NCI-H226 (cell line): ENCODE data around the gene CLOCK.

Experiments
- DNase-seq: peaks from one replicate; pipeline ENCODE4 v3.0.0-alpha.2; 2015

CLOCK gene

GRCh38 chr4:55410431-55410830, 136.3 kb downstream of the CLOCK start:
- DNase-seq, result no peak

DNA sequence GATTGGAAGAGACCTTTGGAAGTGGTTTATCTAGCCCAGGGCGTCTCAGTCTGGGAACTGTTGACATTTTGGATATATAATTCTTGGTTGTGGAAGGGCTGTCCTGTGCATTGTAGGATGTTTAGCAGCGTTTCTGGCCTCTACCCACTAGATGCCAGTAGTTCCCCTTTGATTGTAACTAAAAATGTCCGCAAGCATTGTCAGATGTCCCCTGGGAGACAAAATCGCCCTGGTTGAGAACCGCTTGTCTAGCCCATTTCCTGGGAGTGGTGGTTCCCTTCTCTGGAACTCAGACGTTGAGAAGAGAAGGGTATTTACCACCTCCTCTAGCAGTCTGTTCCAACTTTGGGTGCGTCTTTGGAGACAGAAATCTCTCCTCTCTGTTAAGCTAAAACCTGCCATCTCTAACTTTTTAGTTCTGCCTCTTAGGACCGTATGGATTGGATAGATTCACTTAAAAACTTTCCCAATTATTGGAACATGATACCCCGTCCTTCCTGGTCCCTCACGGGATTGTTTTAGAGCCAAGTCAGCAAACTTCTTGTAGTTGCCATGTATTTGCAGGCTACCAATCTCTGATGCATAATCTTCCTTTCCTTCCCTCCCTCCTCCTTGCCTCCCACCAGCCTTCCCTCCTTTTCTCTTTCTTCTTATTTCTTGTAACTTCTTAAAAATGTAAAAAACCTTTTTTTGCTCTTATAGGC, 137.1 kb downstream of the CLOCK start:
- DNase-seq, result no peak

DNA sequence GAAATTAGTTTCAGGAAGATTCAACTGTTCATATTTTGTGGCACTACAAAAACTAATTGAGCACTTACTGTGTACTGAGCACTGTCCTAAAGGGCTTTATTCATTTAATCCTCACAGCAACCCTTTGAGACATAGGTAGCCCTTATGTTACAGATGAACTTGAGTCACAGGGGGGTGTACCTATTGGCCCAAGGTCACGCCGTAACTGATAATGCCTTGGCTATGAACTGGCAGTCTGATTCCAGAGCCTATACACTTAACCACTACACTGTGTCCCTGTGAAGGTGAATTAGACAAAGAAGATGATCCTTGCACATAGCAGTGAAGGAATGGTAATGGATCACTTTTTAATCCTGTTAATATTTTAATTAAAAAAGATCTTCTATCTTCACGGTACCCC, 138.9 kb downstream of the CLOCK start:
- DNase-seq, result no peak

GRCh38 chr4:55407119-55407518, 139.6 kb downstream of the CLOCK start:
- DNase-seq, result no peak

DNA sequence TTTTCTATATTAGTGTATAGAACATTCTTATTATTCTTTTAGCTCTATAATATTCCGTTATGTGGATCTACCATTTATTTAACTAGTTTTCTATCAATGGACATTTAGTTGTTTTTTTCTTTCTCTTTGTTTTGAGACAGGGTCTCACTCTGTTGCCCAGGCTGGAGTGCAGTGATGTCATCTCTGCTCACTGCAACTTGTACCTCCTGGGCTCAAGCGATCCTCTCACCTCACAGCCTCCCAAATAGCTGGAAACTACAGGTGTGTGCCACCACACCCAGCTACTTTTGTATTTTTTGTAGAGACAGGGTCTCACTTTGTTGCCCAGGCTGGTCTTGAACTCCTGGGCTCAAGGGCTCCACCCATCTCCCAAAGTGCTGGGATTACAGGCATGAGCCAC, 140.2 kb downstream of the CLOCK start:
- no peak for DNase-seq

- no peak for DNase-seq
Observed at GRCh38 chr4:55405073-55405472, 141.6 kb downstream of the CLOCK start.

DNA sequence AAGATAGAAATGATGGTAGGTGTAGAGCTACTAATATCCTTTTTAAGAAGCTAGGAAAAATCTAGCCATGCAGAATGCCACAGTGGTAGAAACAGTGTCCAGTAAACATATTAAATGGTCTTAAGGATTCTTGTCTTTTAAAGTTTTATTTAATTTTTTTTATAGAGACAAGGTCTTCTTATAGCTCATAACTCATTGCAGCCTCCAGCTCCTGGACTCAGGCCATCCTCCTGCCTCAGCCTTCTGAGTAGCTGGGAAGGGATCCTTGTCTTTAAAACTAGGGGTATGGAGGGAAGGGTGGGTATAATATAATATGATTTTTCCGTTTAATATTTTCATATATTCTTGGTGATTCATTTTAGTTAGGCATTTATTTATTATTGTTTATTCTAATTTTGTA, 147.1 kb downstream of the CLOCK start:
- no peak for DNase-seq

DNA sequence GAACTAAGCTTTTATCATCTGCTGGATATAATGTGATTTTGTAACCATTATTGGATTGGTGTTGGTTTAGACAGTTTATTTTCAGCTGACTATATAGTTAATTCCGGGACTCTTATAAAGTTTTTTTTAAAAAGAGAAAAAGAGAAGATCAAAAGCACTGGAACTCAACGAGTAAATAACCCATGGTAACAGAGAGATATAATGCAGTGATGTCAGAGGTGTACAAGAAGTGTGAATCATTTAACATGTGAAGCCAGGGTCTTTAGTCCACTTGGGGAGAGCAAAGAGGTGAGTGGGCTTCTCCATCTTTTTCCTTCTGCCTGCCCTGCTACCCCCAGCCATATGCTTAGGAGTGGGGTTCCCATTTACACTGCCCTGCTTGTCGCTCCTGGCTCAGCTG, 147.7 kb downstream of the CLOCK start:
- DNase-seq, result no peak

DNA sequence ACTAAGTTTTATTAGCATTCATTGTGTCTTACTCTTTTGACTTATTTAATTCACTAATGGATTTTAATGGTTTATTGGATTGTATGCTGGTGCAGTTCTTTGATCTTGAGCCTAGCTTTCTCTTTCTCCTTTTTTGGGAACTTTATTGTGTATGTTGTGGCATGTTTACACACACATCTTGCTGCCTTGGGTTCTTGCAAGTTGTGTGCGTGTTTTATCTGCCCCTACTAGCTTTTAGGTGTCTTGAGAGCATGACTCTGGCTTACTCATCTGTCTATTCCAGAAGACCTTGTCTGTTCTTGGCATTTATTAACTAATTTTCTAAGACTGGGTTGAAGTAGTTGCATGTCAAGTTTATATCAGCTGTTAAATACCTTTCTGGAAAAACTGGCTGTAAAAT, 148.2 kb downstream of the CLOCK start:
- peak; percentile 44 for DNase-seq

- peak; percentile 59 for DNase-seq
Observed at GRCh38 chr4:55397520-55398321, 149.0 kb downstream of the CLOCK start.

DNA sequence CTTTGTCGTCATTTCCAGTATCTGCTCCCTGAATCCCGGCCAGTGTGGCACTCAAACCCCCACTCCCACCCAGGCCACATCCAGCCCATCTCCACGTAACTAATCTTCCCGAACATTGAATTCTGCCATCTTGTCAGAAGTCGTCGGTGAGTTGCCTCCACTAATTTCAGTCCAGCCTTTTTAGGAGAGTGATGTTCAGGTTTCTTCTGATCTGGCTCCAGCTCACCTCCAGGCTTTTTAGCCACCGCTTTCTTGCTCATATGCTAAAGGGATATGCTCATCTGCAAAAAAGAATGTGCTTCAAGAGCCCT, 149.6 kb downstream of the CLOCK start:
- DNase-seq, result no peak

- DNase-seq, result no peak
Observed at GRCh38 chr4:55396308-55397125, 150.2 kb downstream of the CLOCK start.

- peak; percentile 89 for DNase-seq
Observed at GRCh38 chr4:55395529-55396307, 151.0 kb downstream of the CLOCK start, which contains the start of gene TMEM165. Gene TMEM165 (plus strand): TSS chr4:55395957. CDS start chr4:55396190, 233 bp downstream.

DNA sequence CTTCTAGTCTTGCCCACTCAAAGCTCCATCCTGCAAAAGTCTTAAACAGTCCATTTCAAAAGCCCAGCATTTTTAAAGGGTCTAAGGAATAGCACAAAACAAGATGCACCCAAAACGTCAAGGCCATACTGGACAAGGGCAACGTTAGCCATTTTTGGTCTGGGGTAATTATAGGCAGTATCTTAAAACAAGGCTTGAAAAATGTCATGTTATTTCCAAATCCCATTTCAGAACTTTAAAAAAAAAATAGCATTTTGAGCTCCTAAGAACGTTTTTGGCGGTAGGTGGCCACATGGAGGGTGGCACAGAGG, 151.5 kb downstream of the CLOCK start:
- DNase-seq, result no peak

DNA sequence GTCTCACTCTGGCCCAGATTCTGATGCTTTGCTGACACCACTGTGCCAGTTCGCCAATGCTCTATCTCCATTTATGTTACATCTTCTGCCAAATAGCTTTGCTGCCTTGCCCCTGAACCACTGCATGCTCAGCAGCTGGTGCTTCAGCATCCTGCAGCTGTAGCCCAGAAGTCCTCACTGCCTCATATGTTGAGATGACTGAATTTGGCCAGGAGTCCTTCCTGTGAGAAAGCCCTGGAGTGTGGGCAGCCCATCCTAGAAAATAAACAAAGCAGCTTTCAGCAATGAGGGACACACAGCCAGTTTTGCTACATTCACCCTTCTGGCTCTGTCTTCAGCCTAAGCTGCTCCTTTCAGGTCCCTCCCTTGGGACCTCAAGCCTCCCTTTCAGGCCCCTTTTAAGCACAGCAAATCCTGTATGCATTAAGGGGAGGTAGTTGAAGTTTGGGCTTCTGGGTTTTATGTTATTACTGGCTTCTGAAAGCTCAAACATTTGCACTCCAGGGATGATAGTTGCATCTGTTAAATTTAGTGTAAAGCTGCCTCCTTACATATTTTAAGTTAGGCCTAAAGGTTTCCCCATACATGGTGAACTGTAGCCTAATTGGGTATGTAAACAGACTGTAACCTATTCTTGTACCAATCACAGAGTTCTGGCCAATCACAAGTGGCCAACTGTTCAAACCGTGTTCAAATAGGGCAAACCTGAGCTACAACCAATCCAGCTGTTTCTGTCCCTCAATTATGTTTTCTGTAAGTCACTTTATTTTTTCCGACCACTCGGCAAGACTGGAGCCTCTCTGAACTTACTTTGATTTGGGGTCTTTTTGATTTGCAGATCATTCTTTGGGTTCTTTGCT, 153.0 kb downstream of the CLOCK start:
- no peak for DNase-seq

DNA sequence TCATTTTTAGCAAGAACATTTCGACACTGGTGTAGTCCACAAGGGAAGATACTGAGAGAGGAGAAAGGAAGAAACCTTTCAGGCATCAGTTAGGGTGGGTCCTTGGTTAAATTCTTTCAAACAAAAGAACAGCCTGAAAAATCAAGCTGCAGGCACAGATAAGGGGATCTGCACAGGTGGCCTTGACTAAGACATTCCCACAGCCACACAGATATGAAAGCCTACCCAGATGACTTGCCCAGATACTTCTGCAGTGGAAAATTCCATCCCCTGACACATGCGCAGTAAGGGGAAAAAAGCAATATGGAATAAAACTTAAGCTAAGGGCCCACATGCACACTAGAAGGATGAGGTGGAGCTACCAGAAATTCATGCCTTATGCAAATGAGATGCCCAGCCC, 159.9 kb downstream of the CLOCK start:
- DNase-seq, result no peak

GRCh38 chr4:55386073-55386472, 160.6 kb downstream of the CLOCK start:
- peak; percentile 28 for DNase-seq

- peak; percentile 30 for DNase-seq
Observed at GRCh38 chr4:55385201-55385649, 161.5 kb downstream of the CLOCK start.

DNA sequence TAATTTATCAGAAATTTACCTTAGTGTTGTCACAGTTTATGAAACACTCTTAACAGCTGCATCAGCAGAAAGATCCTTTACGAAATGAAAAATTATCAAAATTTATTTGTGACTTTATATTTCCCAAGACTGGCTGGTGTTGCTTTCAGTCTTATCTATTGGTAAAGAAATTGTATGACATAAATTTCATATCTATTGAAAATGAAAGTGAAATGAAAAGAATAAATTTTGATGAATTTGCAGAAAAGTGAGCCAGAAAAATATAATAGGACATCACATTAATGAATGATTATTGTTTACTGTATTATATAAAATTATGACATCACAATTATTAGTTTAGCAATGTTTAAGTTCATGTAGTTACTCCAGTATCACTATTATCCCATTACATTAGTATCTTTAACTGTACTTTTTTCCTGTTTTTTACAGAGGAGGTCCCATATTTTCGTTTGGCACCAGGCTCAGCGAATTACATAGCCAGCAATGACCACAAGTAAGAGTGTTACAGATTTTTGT, 164.2 kb downstream of the CLOCK start:
- no peak for DNase-seq

- no peak for DNase-seq
Observed at GRCh38 chr4:55381502-55381901, 165.2 kb downstream of the CLOCK start.

DNA sequence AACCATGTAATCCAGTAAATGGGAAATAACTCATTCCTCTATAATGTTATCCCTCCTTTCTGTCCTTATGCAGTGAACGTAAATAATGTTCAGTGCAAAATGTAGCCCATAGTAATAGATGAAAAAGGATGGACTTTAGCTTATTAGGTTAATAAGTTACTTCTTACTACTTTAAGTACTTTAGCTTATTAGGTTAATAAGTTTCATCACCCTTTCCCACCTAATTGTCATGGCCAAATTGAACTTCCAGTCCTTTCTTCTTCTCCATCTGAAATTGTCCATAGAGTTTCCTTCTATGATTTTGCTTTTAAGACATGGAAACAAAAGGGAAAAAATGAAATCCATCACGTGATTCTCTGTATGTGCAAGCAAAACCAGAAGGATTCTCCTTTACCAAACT, 166.1 kb downstream of the CLOCK start:
- no peak for DNase-seq
